Peyer's patch (tissue), 4 donors: ENCODE measurements around the gene NFATC4.

ENCODE experiments used
- POLR2A ChIP-seq, 2 donors: fragments of 450-650 bp; IDR thresholded peaks; one replicate each; pipeline ENCODE4 v1.5.1; 2017; ENCODE audit warnings: antibody characterized with exemption in 2 of 2, mild to moderate bottlenecking in 2 of 2, moderate library complexity in 2 of 2
- TF ChIP-seq, protein P1 (sequence below), 6 experiments: fragments of 450-650 bp in 4 of 6; fragments of 200-600 bp in 2 of 6; sonication (generic) in 1 of 6; IDR thresholded peaks; one replicate each; pipeline ENCODE4 v1.5.1; 2017 to 2019; ENCODE audit warnings: antibody characterized with exemption in 6 of 6, mild to moderate bottlenecking in 3 of 6, moderate library complexity in 1 of 6

DNA sequence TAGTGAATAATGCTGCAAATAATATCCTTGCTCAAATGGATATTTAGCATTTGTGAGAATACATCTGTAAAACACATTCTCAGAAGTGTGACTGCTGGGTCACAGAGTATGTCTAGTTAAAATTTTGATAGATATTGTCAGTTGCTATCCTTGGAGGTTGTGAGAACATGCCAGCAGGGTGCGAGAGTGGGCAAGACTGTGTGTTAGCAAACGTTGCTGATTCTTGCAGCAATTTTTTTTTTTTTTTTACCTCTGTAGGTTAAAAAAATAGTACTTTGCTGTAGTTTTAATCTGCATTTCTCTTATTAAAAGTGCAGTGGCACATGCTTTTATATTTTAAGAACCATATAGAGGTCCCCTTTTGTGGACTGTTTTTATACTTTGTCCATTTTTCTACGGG lies 26.3 kb downstream of the NFATC4 start:
- TF ChIP-seq POLR2A (IDR thresholded peaks at IDR 0.05): no peak
- TF ChIP-seq, protein P1, sequence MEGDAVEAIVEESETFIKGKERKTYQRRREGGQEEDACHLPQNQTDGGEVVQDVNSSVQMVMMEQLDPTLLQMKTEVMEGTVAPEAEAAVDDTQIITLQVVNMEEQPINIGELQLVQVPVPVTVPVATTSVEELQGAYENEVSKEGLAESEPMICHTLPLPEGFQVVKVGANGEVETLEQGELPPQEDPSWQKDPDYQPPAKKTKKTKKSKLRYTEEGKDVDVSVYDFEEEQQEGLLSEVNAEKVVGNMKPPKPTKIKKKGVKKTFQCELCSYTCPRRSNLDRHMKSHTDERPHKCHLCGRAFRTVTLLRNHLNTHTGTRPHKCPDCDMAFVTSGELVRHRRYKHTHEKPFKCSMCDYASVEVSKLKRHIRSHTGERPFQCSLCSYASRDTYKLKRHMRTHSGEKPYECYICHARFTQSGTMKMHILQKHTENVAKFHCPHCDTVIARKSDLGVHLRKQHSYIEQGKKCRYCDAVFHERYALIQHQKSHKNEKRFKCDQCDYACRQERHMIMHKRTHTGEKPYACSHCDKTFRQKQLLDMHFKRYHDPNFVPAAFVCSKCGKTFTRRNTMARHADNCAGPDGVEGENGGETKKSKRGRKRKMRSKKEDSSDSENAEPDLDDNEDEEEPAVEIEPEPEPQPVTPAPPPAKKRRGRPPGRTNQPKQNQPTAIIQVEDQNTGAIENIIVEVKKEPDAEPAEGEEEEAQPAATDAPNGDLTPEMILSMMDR (IDR thresholded peaks at IDR 0.05): no peak
